HepG2 (cell line): Measurements from ENCODE around the gene CHCHD6. TPM values are rescaled to one million over a fixed set of nuclear protein-coding genes. Genes with fewer than 3 reads are reported as not detected.

Experiments
- ATAC-seq: fragments of 200-7000 bp; cut with Tn5 transposase; 3 replicates; pipeline ENCODE4 v1.9.1; 2020; ENCODE audit warnings: mild to moderate bottlenecking, moderate library complexity
- BruUV-seq: library from RNA; stranded (reverse); fragments of 400-500 nt; replicated peaks from 2 replicates; lab custom pipeline; 2021; lab: Mats Ljungman, UMichigan
- CTCF ChIA-PET: fragments of 300-600 bp; formaldehyde crosslinking; extraction: SDS; loops from one replicate; lab custom pipeline; 2021; ENCODE audit warnings: low total read pairs, inconsistent platforms, low intra/inter-chr PET ratio; lab: Yijun Ruan, JAX
- POLR2A ChIA-PET: fragments of 350-600 bp; sonication (Branson Sonifier 250); formaldehyde crosslinking; loops from one replicate; lab custom pipeline; 2020; ENCODE audit warnings: antibody characterized with exemption, inconsistent platforms; lab: Yijun Ruan, JAX
- DNase-seq: peaks from one replicate; pipeline ENCODE4 v3.0.0-alpha.2; 2015; ENCODE audit warnings: low spot score
- FAIRE-seq: peaks from 3 replicates; lab custom pipeline; 2011; peaks lifted over from hg19 to GRCh38; lab: Jason Lieb, UNC
- H2AFZ ChIP-seq: one replicate; pipeline ENCODE4 v1.6.1; 2011; ENCODE audit warnings: low read length, inconsistent platforms
- H3K27ac ChIP-seq: fragments of 300-600 bp; 3 replicates; pipeline ENCODE4 v1.8.0; 2011; ENCODE audit warnings: mixed run types, mild to moderate bottlenecking, mixed read lengths, low read length, inconsistent platforms; ENCODE audit not compliant: insufficient read depth; ENCODE audit errors: extremely low read length
- H3K27me3 ChIP-seq, 2 experiments: fragments of 200-600 bp in 1 of 2; 2 replicates in 1 of 2; 3 replicates in 1 of 2; pipeline versions ENCODE4 v1.6.0 to v1.8.0; 2011; ENCODE audit warnings: low read length in 2 of 2, mild to moderate bottlenecking in 2 of 2, moderate library complexity in 2 of 2, inconsistent platforms in 1 of 2; ENCODE audit not compliant: insufficient read depth in 2 of 2, control insufficient read depth in 1 of 2
- H3K36me3 ChIP-seq, 2 experiments: fragments of 200-600 bp in 1 of 2; replicated peaks in 1 of 2; 2 replicates in 1 of 2; 3 replicates in 1 of 2; pipeline versions ENCODE4 v1.5.1 to v1.8.0; 2011; ENCODE audit warnings: low read length in 2 of 2, inconsistent platforms in 1 of 2; ENCODE audit not compliant: insufficient read depth in 2 of 2, control insufficient read depth in 1 of 2
- H3K4me1 ChIP-seq: 2 replicates; pipeline ENCODE4 v1.5.1; 2012; ENCODE audit warnings: low read length, inconsistent platforms; ENCODE audit not compliant: insufficient read depth
- H3K4me2 ChIP-seq: 2 replicates; pipeline ENCODE4 v1.6.0; 2011; ENCODE audit warnings: low read depth, low read length, inconsistent platforms
- H3K4me3 ChIP-seq, 3 experiments: fragments of 200-600 bp in 1 of 3; sonication (generic), shearing (Covaris generic) in 1 of 3; replicated peaks in 1 of 3; 2 replicates each; pipeline ENCODE4 v1.5.1; 2011 to 2016; ENCODE audit warnings: low read length in 3 of 3, inconsistent platforms in 2 of 3, low read depth in 2 of 3, mild to moderate bottlenecking in 2 of 3, control low read depth in 1 of 3, mixed read lengths in 1 of 3; ENCODE audit not compliant: insufficient read depth in 1 of 3
- H3K79me2 ChIP-seq: one replicate; pipeline ENCODE4 v1.6.1; 2011; ENCODE audit warnings: low read length, inconsistent platforms; ENCODE audit not compliant: insufficient read depth
- H3K9ac ChIP-seq: 2 replicates; pipeline ENCODE4 v1.6.0; 2011; ENCODE audit warnings: mild to moderate bottlenecking, low read depth, low read length, inconsistent platforms; ENCODE audit not compliant: insufficient read depth
- H3K9me3 ChIP-seq: 2 replicates; pipeline ENCODE4 v1.5.1; 2012; ENCODE audit warnings: mild to moderate bottlenecking, low read length
- H4K20me1 ChIP-seq: 2 replicates; pipeline ENCODE4 v1.6.0; 2011; ENCODE audit warnings: inconsistent platforms, mild to moderate bottlenecking, low read length, moderate library complexity; ENCODE audit not compliant: insufficient read depth
- DBP ChIP-seq: sonication (generic); formaldehyde crosslinking; IDR thresholded peaks from 2 replicates; pipeline ENCODE4 v1.4.0; 2020; ENCODE audit warnings: missing genetic modification reagents; ENCODE audit errors: not compliant biosample characterization
- ERF ChIP-seq: IDR thresholded peaks from 2 replicates; pipeline ENCODE4 v1.6.1; 2018; ENCODE audit warnings: missing biosample characterization, missing genetic modification reagents
- HMGXB4 ChIP-seq, 2 experiments: sonication (generic) in 1 of 2; formaldehyde crosslinking in 1 of 2; IDR thresholded peaks; 2 replicates each; pipeline versions ENCODE4 v1.4.0 to v1.6.1; 2018 to 2020; ENCODE audit warnings: missing genetic modification reagents in 2 of 2, borderline replicate concordance in 1 of 2, low read depth in 1 of 2, mild to moderate bottlenecking in 1 of 2, missing biosample characterization in 1 of 2
- MATR3 ChIP-seq: sonication (generic); formaldehyde crosslinking; IDR thresholded peaks from 2 replicates; pipeline ENCODE4 v1.4.0; 2020; ENCODE audit warnings: missing genetic modification reagents
- MXD4 ChIP-seq: IDR thresholded peaks from 2 replicates; pipeline ENCODE4 v1.6.1; 2016; ENCODE audit warnings: mild to moderate bottlenecking, missing biosample characterization, missing genetic modification reagents
- PCBP1 ChIP-seq: fragments of 200-400 bp; formaldehyde crosslinking; IDR thresholded peaks from 2 replicates; pipeline ENCODE4 v1.6.1; 2017; ENCODE audit warnings: mild to moderate bottlenecking, low read depth, low read length, borderline replicate concordance
- ZNF513 ChIP-seq: sonication (generic); formaldehyde crosslinking; conservative IDR thresholded peaks from 2 replicates; pipeline ENCODE4 v1.5.0; 2020; ENCODE audit warnings: missing genetic modification reagents
- ZNF678 ChIP-seq: sonication (generic); formaldehyde crosslinking; IDR thresholded peaks from 2 replicates; pipeline ENCODE4 v1.4.0; 2020; ENCODE audit warnings: mild to moderate bottlenecking, missing genetic modification reagents
- ZNF788 ChIP-seq: sonication (generic); formaldehyde crosslinking; IDR thresholded peaks from 2 replicates; pipeline ENCODE4 v1.5.0; 2020; ENCODE audit warnings: mild to moderate bottlenecking, missing genetic modification reagents, borderline replicate concordance
- WGBS: methylation state at CpG from one replicate; pipeline ENCODE4 v1.1.6; 2017; ENCODE audit warnings: low lambda C conversion rate; 5-methylcytosine and 5-hydroxymethylcytosine counted together
- in situ Hi-C: cut with HindIII; loops from 2 replicates; pipeline ENCODE4 v1.10.0; 2017; ENCODE audit warnings: low pct_unique_long_range_greater_than_20kb; ENCODE audit not compliant: extremely low pct_ligation_motif_present
- intact Hi-C: fragments of 100-400 bp; cut with micrococcal nuclease; formaldehyde crosslinking; loops from one replicate; pipeline ENCODE4 v1.10.0; 2022; ENCODE audit not compliant: unreplicated experiment
- polyA plus RNA-seq, 8 experiments: library from polyadenylated mRNA; depleted of rRNA in 3 of 8; stranded (reverse) in 7 of 8; unstranded in 1 of 8; fragments of >200 nt; fragmentation: Illumina TruSeq in 4 of 8; extraction: Trizol in 4 of 8; gene quantifications; 2 replicates each; pipeline versions ENCODE4 v1.2.1 to v1.2.3, GENCODE V29; 2011 to 2016; ENCODE audit warnings: low read depth in 4 of 8, missing spikeins in 1 of 8, mixed read lengths in 1 of 8; ENCODE audit not compliant: insufficient read depth in 1 of 8
- total RNA-seq, 5 experiments: library from RNA; depleted of rRNA; stranded (reverse); fragments of >200 nt; fragmentation: Illumina TruSeq; extraction: Trizol; gene quantifications; 2 replicates each; pipeline ENCODE4 v1.2.3, GENCODE V29; 2016; ENCODE audit warnings: low read depth in 1 of 5

Gene CHCHD6
- total and polyA plus RNA-seq, 2 of the 13 experiments (the other 11 are each of a cell fraction or from before 2014, with no cell fraction given): 20.3 to 20.8 TPM

GRCh38 chr3:126781889-126782491 is 78.0 kb downstream of the CHCHD6 start:
- 94% methylated on average over 12 of the region's 12 CpGs for WGBS
- no peaks in the 10 kb centered on the region; a peak in 1 of 5 replicates for H3K27me3 ChIP-seq
- ChIA-PET POLR2A (no interaction called here), CTCF (no interaction called here)
- H3K9me3 ChIP-seq: no peaks in the 10 kb centered on the region
- intact Hi-C loops (no loop called here), in situ Hi-C loops (no loop called here)
- no peak overlapping the region for H3K4me2 ChIP-seq
- no peaks in the 10 kb centered on the region; a peak in 2 of 5 replicates for H3K36me3 ChIP-seq
- no peaks in the 10 kb centered on the region for H3K4me1 ChIP-seq
- no peak for TF ChIP-seq MATR3
- no peak for TF ChIP-seq DBP (CRISPR knock-in tag)
- TF ChIP-seq ZNF513 (CRISPR knock-in tag): no peak
- no peak for TF ChIP-seq ZNF788 (CRISPR knock-in tag)
- TF ChIP-seq HMGXB4 (CRISPR knock-in tag; IDR thresholded peaks at IDR 0.05; ENCODE audit: borderline replicate concordance in 1 of 2, low read depth in 1 of 2): no peak
- TF ChIP-seq PCBP1: no peak
- TF ChIP-seq ZNF678 (CRISPR knock-in tag): no peak
- no peak for TF ChIP-seq ERF (CRISPR knock-in tag)
- no peak for TF ChIP-seq MXD4 (CRISPR knock-in tag)
- ATAC-seq: no peak
- no TSS peak for BruUV-seq
- no peak for FAIRE-seq
- H3K27ac ChIP-seq: no peak overlapping the region
- H3K4me3 ChIP-seq: no peak overlapping the region
- H2AFZ ChIP-seq: no peak overlapping the region
- H4K20me1 ChIP-seq: no peaks in the 10 kb centered on the region
- DNase-seq: no peak
- H3K9ac ChIP-seq: no peak overlapping the region
- no peaks in the 10 kb centered on the region for H3K79me2 ChIP-seq
